ENCODE measurements around the gene TUFT1.

- TF ChIP-seq JUNB (IDR thresholded peaks at IDR 0.05) (no peak), CTCF (IDR thresholded peaks at IDR 0.05) (no peak), MYC (IDR thresholded peaks at IDR 0.05; ENCODE audit: borderline replicate concordance, low read length) (no peak)
Measured at GRCh38 chr1:151508833-151509232, 31.3 kb upstream of the TUFT1 start.

Measured in A549 (cell line).